HCT116 (cell line): Measurements from ENCODE around the gene SPINK2. TPM values are rescaled to one million over a fixed set of nuclear protein-coding genes. Genes with fewer than 3 reads are reported as not detected.

Experiments used
- ATAC-seq: fragments of 200-7000 bp; cut with Tn5 transposase; 2 replicates; pipeline ENCODE4 v1.9.1; 2020; ENCODE audit warnings: mild to moderate bottlenecking, moderate library complexity
- BruUV-seq: library from RNA; stranded (reverse); fragments of 400-500 nt; replicated peaks from 2 replicates; lab custom pipeline; 2021; lab: Mats Ljungman, UMichigan
- CTCF ChIA-PET: fragments of 300-600 bp; sonication (Branson Sonifier 250); formaldehyde crosslinking; loops from one replicate; lab custom pipeline; 2021; ENCODE audit warnings: antibody characterized with exemption; lab: Charles Lee
- POLR2A ChIA-PET: fragments of 300-600, 350-600 bp; sonication (Branson Sonifier 250); formaldehyde crosslinking; loops from one replicate; lab custom pipeline; 2021; ENCODE audit warnings: antibody characterized with exemption; lab: Charles Lee
- RAD21 ChIA-PET, 2 experiments: fragments of 300-600 bp; sonication (Branson Sonifier 250); formaldehyde crosslinking; loops; one replicate each; lab custom pipeline; 2023; ENCODE audit warnings: low total read pairs in 2 of 2; ENCODE audit not compliant: uncharacterized antibody in 2 of 2, unreplicated experiment in 2 of 2, low non-redundant PET in 1 of 2; lab: Charles Lee
- DNase-seq: peaks from one replicate; pipeline ENCODE4 v3.0.0-alpha.2; 2010; ENCODE audit warnings: low read depth, low spot score
- H2AFZ ChIP-seq: fragments of 200-600 bp; shearing (Covaris generic), sonication (generic); 2 replicates; pipeline ENCODE4 v1.6.1; 2017; ENCODE audit warnings: low read depth, mixed run types, mixed read lengths, antibody characterized with exemption, low read length; ENCODE audit not compliant: poor library complexity, severe bottlenecking
- H3K27ac ChIP-seq: 2 replicates; pipeline ENCODE4 v1.5.1; 2012; ENCODE audit warnings: low read depth, low read length
- H3K27me3 ChIP-seq: fragments of 200-600 bp; sonication (generic); 2 replicates; pipeline ENCODE4 v1.6.1; 2016; ENCODE audit warnings: mixed run types, low read length, mixed read lengths; ENCODE audit not compliant: insufficient read depth
- H3K36me3 ChIP-seq, 2 experiments: fragments of 200-500 bp in 1 of 2; fragments of 200-600 bp in 1 of 2; sonication (Bioruptor generic) in 1 of 2; sonication (generic) in 1 of 2; 2 replicates each; pipeline versions ENCODE4 v1.5.1 to v1.6.1; 2014 to 2016; ENCODE audit warnings: low read length in 2 of 2, inconsistent platforms in 1 of 2, mixed read lengths in 1 of 2, mixed run types in 1 of 2; ENCODE audit not compliant: insufficient read depth in 2 of 2, control insufficient read depth in 1 of 2
- H3K4me1 ChIP-seq, 2 experiments: fragments of 200-600 bp in 1 of 2; sonication (generic) in 1 of 2; 2 replicates each; pipeline versions ENCODE4 v1.5.1 to v1.6.1; 2012 to 2017; ENCODE audit warnings: low read length in 2 of 2, inconsistent platforms in 1 of 2, mild to moderate bottlenecking in 1 of 2, mixed read lengths in 1 of 2, mixed run types in 1 of 2, moderate library complexity in 1 of 2; ENCODE audit not compliant: insufficient read depth in 2 of 2, control insufficient read depth in 1 of 2
- H3K4me2 ChIP-seq: fragments of 200-600 bp; sonication (generic); 2 replicates; pipeline ENCODE4 v1.6.1; 2017; ENCODE audit warnings: mixed run types, low read length, mixed read lengths
- H3K4me3 ChIP-seq, 2 experiments: fragments of 200-600 bp in 1 of 2; sonication (generic) in 1 of 2; replicated peaks in 1 of 2; 2 replicates each; pipeline ENCODE4 v1.5.1; 2011 to 2016; ENCODE audit warnings: low read length in 2 of 2, control low read depth in 1 of 2, low read depth in 1 of 2, mild to moderate bottlenecking in 1 of 2, mixed read lengths in 1 of 2, mixed run types in 1 of 2
- H3K79me2 ChIP-seq: fragments of 200-600 bp; sonication (generic); 2 replicates; pipeline ENCODE4 v1.6.1; 2017; ENCODE audit warnings: mild to moderate bottlenecking, mixed run types, low read length, moderate library complexity, mixed read lengths; ENCODE audit not compliant: insufficient read depth
- H3K9ac ChIP-seq: fragments of 200-600 bp; sonication (generic); 2 replicates; pipeline ENCODE4 v1.6.1; 2016; ENCODE audit warnings: low read length, mixed read lengths
- H3K9me2 ChIP-seq: fragments of 200-600 bp; sonication (generic), shearing (Covaris generic); 2 replicates; pipeline ENCODE4 v1.6.1; 2017; ENCODE audit warnings: mixed run types, mild to moderate bottlenecking, moderate library complexity; ENCODE audit not compliant: insufficient read depth
- H3K9me3 ChIP-seq, 2 experiments: fragments of 200-500 bp in 1 of 2; fragments of 200-600 bp in 1 of 2; sonication (Bioruptor generic) in 1 of 2; sonication (generic) in 1 of 2; 2 replicates each; pipeline ENCODE4 v1.6.1; 2014 to 2017; ENCODE audit warnings: low read length in 2 of 2, mixed read lengths in 2 of 2, inconsistent platforms in 1 of 2, low read depth in 1 of 2, mild to moderate bottlenecking in 1 of 2, mixed run types in 1 of 2, moderate library complexity in 1 of 2; ENCODE audit not compliant: control insufficient read depth in 1 of 2, insufficient read depth in 1 of 2
- H4K20me1 ChIP-seq: fragments of 200-600 bp; sonication (generic), shearing (Covaris generic); 2 replicates; pipeline ENCODE4 v1.6.1; 2017; ENCODE audit warnings: mixed run types, mild to moderate bottlenecking, moderate library complexity; ENCODE audit not compliant: insufficient read depth
- ATF3 ChIP-seq: IDR thresholded peaks from 2 replicates; pipeline ENCODE4 v1.6.1; 2012
- CBX3 ChIP-seq: IDR thresholded peaks from 2 replicates; pipeline ENCODE4 v1.6.1; 2012; ENCODE audit warnings: low read depth
- CEBPB ChIP-seq: IDR thresholded peaks from 2 replicates; pipeline ENCODE4 v1.6.1; 2012; ENCODE audit warnings: low read depth
- CTCF ChIP-seq, 3 experiments: fragments of 200-600 bp in 1 of 3; sonication (generic) in 1 of 3; IDR thresholded peaks in 2 of 3; conservative IDR thresholded peaks in 1 of 3; 2 replicates each; pipeline ENCODE4 v1.5.1; 2012 to 2017; ENCODE audit warnings: low read depth in 2 of 3, low read length in 2 of 3, antibody characterized with exemption in 1 of 3, borderline replicate concordance in 1 of 3, control low read depth in 1 of 3, mild to moderate bottlenecking in 1 of 3, mixed read lengths in 1 of 3, mixed run types in 1 of 3, moderate library complexity in 1 of 3; ENCODE audit not compliant: insufficient read depth in 1 of 3
- EGR1 ChIP-seq: IDR thresholded peaks from 2 replicates; pipeline ENCODE4 v1.6.1; 2012; ENCODE audit warnings: low read depth
- EZH2 ChIP-seq: fragments of 200-600 bp; sonication (generic); IDR thresholded peaks from 2 replicates; pipeline ENCODE4 v1.6.1; 2017; ENCODE audit warnings: antibody characterized with exemption, mixed run types
- EZH2phosphoT487 ChIP-seq: fragments of 200-600 bp; IDR thresholded peaks from 2 replicates; pipeline ENCODE4 v1.6.1; 2018; ENCODE audit warnings: antibody characterized with exemption, borderline replicate concordance
- FOSL1 ChIP-seq: IDR thresholded peaks from 2 replicates; pipeline ENCODE4 v1.6.1; 2012; ENCODE audit warnings: low read depth
- JUND ChIP-seq: IDR thresholded peaks from 2 replicates; pipeline ENCODE4 v1.6.1; 2012
- POLR2A ChIP-seq: IDR thresholded peaks from 2 replicates; pipeline ENCODE4 v1.7.0; 2011; ENCODE audit warnings: borderline replicate concordance; ENCODE audit not compliant: insufficient read depth, insufficient read length; ENCODE audit errors: extremely low read depth
- POLR2AphosphoS5 ChIP-seq: IDR thresholded peaks from 2 replicates; pipeline ENCODE4 v1.6.1; 2011; ENCODE audit warnings: mild to moderate bottlenecking, low read depth, low read length, moderate library complexity
- REST ChIP-seq: IDR thresholded peaks from 2 replicates; pipeline ENCODE4 v1.6.1; 2012; ENCODE audit warnings: low read depth
- SRF ChIP-seq: IDR thresholded peaks from 2 replicates; pipeline ENCODE4 v1.6.1; 2012; ENCODE audit warnings: low read depth
- TCF7L2 ChIP-seq: IDR thresholded peaks from 2 replicates; pipeline ENCODE4 v1.7.0; 2011; ENCODE audit warnings: borderline replicate concordance, inconsistent platforms; ENCODE audit not compliant: insufficient read depth, insufficient read length; ENCODE audit errors: extremely low read depth
- YY1 ChIP-seq: IDR thresholded peaks from 2 replicates; pipeline ENCODE4 v1.6.1; 2011; ENCODE audit warnings: low read length, low read depth, moderate library complexity, mild to moderate bottlenecking; ENCODE audit not compliant: insufficient replicate concordance; ENCODE audit errors: extremely low read depth
- ZFX ChIP-seq: fragments of 450-650 bp; IDR thresholded peaks from 2 replicates; pipeline ENCODE4 v1.6.1; 2017
- ZNF274 ChIP-seq: fragments of 200-500 bp; sonication (Bioruptor generic); IDR thresholded peaks from 2 replicates; pipeline ENCODE4 v1.6.1; 2014; ENCODE audit warnings: mild to moderate bottlenecking, low read depth, low read length, inconsistent platforms
- intact Hi-C: fragments of 100-400 bp; cut with micrococcal nuclease; formaldehyde crosslinking; loops from 2 replicates; pipeline ENCODE4 v1.10.0; 2022
- total RNA-seq: library from RNA; stranded (reverse); gene quantifications from one replicate; pipeline ENCODE4 v1.2.1, GENCODE V29; 2021; ENCODE audit not compliant: unreplicated experiment

SPINK2 gene
- total RNA-seq, 1 experiment from 2014 or later, result 2.4 TPM

- H2AFZ ChIP-seq, result no peak overlapping the region
- DNase-seq, result no peak
- no peaks in the 10 kb centered on the region for H3K9me2 ChIP-seq
- H3K9me3 ChIP-seq, result no peaks in the 10 kb centered on the region
- no peaks in the 10 kb centered on the region for H3K4me1 ChIP-seq
- CTCF ChIA-PET, result no interaction called here
- H3K4me3 ChIP-seq, result no peak overlapping the region
- no peak for ATAC-seq
- no peak for TF ChIP-seq CEBPB
- no peak for TF ChIP-seq TCF7L2
- H4K20me1 ChIP-seq, result no peaks in the 10 kb centered on the region
- no TSS peak for BruUV-seq
- H3K27ac ChIP-seq, result no peak overlapping the region
- intact Hi-C loops, result no loop called here
- RAD21 ChIA-PET, result no interaction called here
- no peak overlapping the region for H3K4me2 ChIP-seq
- no peaks in the 10 kb centered on the region for H3K36me3 ChIP-seq
- no peaks in the 10 kb centered on the region for H3K79me2 ChIP-seq
- H3K27me3 ChIP-seq, result no peaks in the 10 kb centered on the region
- POLR2A ChIA-PET, result no interaction called here
- no peak overlapping the region for H3K9ac ChIP-seq
Observed at GRCh38 chr4:56791316-56791715, 30.2 kb downstream of the SPINK2 start.

- POLR2A ChIA-PET, result no interaction called here
- no peak for DNase-seq
- CTCF ChIA-PET, result no interaction called here
- TF ChIP-seq JUND, result no peak
- no peak for TF ChIP-seq CEBPB
- no peak for TF ChIP-seq ATF3
- TF ChIP-seq ZNF274, result no peak
- no peak for TF ChIP-seq SRF
- TF ChIP-seq ZFX, result no peak
- no peak for TF ChIP-seq REST
- TF ChIP-seq YY1, result no peak
- TF ChIP-seq CBX3, result no peak
- TF ChIP-seq POLR2AphosphoS5, result no peak
- TF ChIP-seq EZH2, result no peak
- no peak for TF ChIP-seq FOSL1
- TF ChIP-seq POLR2A, result no peak
- TF ChIP-seq CTCF (IDR thresholded peaks at IDR 0.05 in 2 of 3, conservative IDR thresholded peaks at IDR 0.05 in 1 of 3; ENCODE audit: borderline replicate concordance in 1 of 3, insufficient read depth in 1 of 3, low read depth in 2 of 3, low read length in 2 of 3), result no peak
- no peak for TF ChIP-seq EZH2phosphoT487
- no peak for TF ChIP-seq EGR1
Observed at GRCh38 chr4:56790691-56791091, 30.8 kb downstream of the SPINK2 start.

More at GRCh38 chr4:56790691-56791091, 30.8 kb downstream of the SPINK2 start:
- no TSS peak for BruUV-seq
- RAD21 ChIA-PET, result no interaction called here
- H3K4me3 ChIP-seq, result no peak overlapping the region
- no peak for ATAC-seq
- no peaks in the 10 kb centered on the region for H4K20me1 ChIP-seq
- intact Hi-C loops, result no loop called here
- no peak overlapping the region for H3K27ac ChIP-seq
- H3K27me3 ChIP-seq, result no peaks in the 10 kb centered on the region
- H3K4me1 ChIP-seq, result no peaks in the 10 kb centered on the region
- no peak overlapping the region for H2AFZ ChIP-seq
- no peak overlapping the region for H3K9ac ChIP-seq
- no peak overlapping the region for H3K4me2 ChIP-seq
- H3K79me2 ChIP-seq, result no peaks in the 10 kb centered on the region
- H3K9me3 ChIP-seq, result no peaks in the 10 kb centered on the region
- no peaks in the 10 kb centered on the region for H3K9me2 ChIP-seq
- no peaks in the 10 kb centered on the region for H3K36me3 ChIP-seq
